ENCODE measurements around the gene VIM.
"Not testable (repeated sequence)": the region's sequence is repeated elsewhere in the genome, so short reads cannot be mapped to it uniquely, and the experiment has no call there.

VIM gene

GRCh38 chr10:17255512-17255911, 27.5 kb downstream of the VIM start:
- H3K27ac ChIP-seq (ENCODE audit: low read depth, low read length), result no peak overlapping the region

GRCh38 chr10:17256051-17256450, 28.0 kb downstream of the VIM start:
- H3K4me3 ChIP-seq (ENCODE audit: low read length), result no peak overlapping the region
- no peaks in the 10 kb centered on the region for H3K36me3 ChIP-seq (ENCODE audit: control insufficient read depth, insufficient read depth, low read length)
- no peak overlapping the region for H3K9ac ChIP-seq (ENCODE audit: low read length)
- no peak overlapping the region for H3K27ac ChIP-seq (ENCODE audit: low read depth, low read length)
- no peaks in the 10 kb centered on the region for H3K4me1 ChIP-seq (ENCODE audit: control insufficient read depth, insufficient read depth, low read length)
- H3K27me3 ChIP-seq (ENCODE audit: control insufficient read depth, insufficient read depth, low read length), result no peaks in the 10 kb centered on the region

More at GRCh38 chr10:17255512-17255911, 27.5 kb downstream of the VIM start:
- Histone ChIP-seq H3K36me3 (ENCODE audit: control insufficient read depth, insufficient read depth, low read length) (no peaks in the 10 kb centered on the region), H3K4me1 (ENCODE audit: control insufficient read depth, insufficient read depth, low read length) (no peaks in the 10 kb centered on the region), H3K27me3 (ENCODE audit: control insufficient read depth, insufficient read depth, low read length) (no peaks in the 10 kb centered on the region), H3K4me3 (ENCODE audit: low read length) (no peak overlapping the region), H3K9ac (ENCODE audit: low read length) (no peak overlapping the region)

GRCh38 chr10:17256627-17257026, 28.6 kb downstream of the VIM start:
- H3K27ac ChIP-seq (ENCODE audit: low read depth, low read length), result no peak overlapping the region
- no peak overlapping the region for H3K4me3 ChIP-seq (ENCODE audit: low read length)
- no peaks in the 10 kb centered on the region for H3K27me3 ChIP-seq (ENCODE audit: control insufficient read depth, insufficient read depth, low read length)
- H3K9ac ChIP-seq (ENCODE audit: low read length), result no peak overlapping the region
- H3K36me3 ChIP-seq (ENCODE audit: control insufficient read depth, insufficient read depth, low read length), result no peaks in the 10 kb centered on the region
- H3K4me1 ChIP-seq (ENCODE audit: control insufficient read depth, insufficient read depth, low read length), result no peaks in the 10 kb centered on the region

- Histone ChIP-seq H3K9ac (ENCODE audit: low read length) (no peak overlapping the region), H3K27me3 (ENCODE audit: control insufficient read depth, insufficient read depth, low read length) (no peaks in the 10 kb centered on the region), H3K36me3 (ENCODE audit: control insufficient read depth, insufficient read depth, low read length) (no peaks in the 10 kb centered on the region), H3K4me1 (ENCODE audit: control insufficient read depth, insufficient read depth, low read length) (no peaks in the 10 kb centered on the region), H3K4me3 (ENCODE audit: low read length) (no peak overlapping the region), H3K27ac (ENCODE audit: low read depth, low read length) (no peak overlapping the region)
Measured at GRCh38 chr10:17257466-17258321, 29.7 kb downstream of the VIM start.

- Histone ChIP-seq H3K9ac (ENCODE audit: low read length) (no peak overlapping the region), H3K4me3 (ENCODE audit: low read length) (no peak overlapping the region), H3K4me1 (ENCODE audit: control insufficient read depth, insufficient read depth, low read length) (no peaks in the 10 kb centered on the region), H3K36me3 (ENCODE audit: control insufficient read depth, insufficient read depth, low read length) (no peaks in the 10 kb centered on the region), H3K27me3 (ENCODE audit: control insufficient read depth, insufficient read depth, low read length) (no peaks in the 10 kb centered on the region), H3K27ac (ENCODE audit: low read depth, low read length) (no peak overlapping the region)
Measured at GRCh38 chr10:17262502-17262901, 34.5 kb downstream of the VIM start.

- Histone ChIP-seq H3K36me3 (ENCODE audit: control insufficient read depth, insufficient read depth, low read length) (no peaks in the 10 kb centered on the region), H3K27me3 (ENCODE audit: control insufficient read depth, insufficient read depth, low read length) (no peaks in the 10 kb centered on the region), H3K27ac (ENCODE audit: low read depth, low read length) (no peak overlapping the region), H3K4me1 (ENCODE audit: control insufficient read depth, insufficient read depth, low read length) (no peaks in the 10 kb centered on the region), H3K9ac (ENCODE audit: low read length) (no peak overlapping the region), H3K4me3 (ENCODE audit: low read length) (no peak overlapping the region)
Measured at GRCh38 chr10:17263580-17263979, 35.5 kb downstream of the VIM start.

GRCh38 chr10:17265468-17265867, 37.4 kb downstream of the VIM start:
- Histone ChIP-seq H3K9ac (ENCODE audit: low read length) (no peak overlapping the region), H3K4me3 (ENCODE audit: low read length) (no peak overlapping the region), H3K27ac (ENCODE audit: low read depth, low read length) (no peak overlapping the region), H3K27me3 (ENCODE audit: control insufficient read depth, insufficient read depth, low read length) (no peaks in the 10 kb centered on the region), H3K4me1 (ENCODE audit: control insufficient read depth, insufficient read depth, low read length) (no peaks in the 10 kb centered on the region), H3K36me3 (ENCODE audit: control insufficient read depth, insufficient read depth, low read length) (no peaks in the 10 kb centered on the region)

GRCh38 chr10:17266549-17266948, 38.5 kb downstream of the VIM start:
- not testable (repeated sequence) for H3K4me3 ChIP-seq (ENCODE audit: low read length); H3K4me1 ChIP-seq (ENCODE audit: control insufficient read depth, insufficient read depth, low read length); H3K27me3 ChIP-seq (ENCODE audit: control insufficient read depth, insufficient read depth, low read length); H3K36me3 ChIP-seq (ENCODE audit: control insufficient read depth, insufficient read depth, low read length); H3K9ac ChIP-seq (ENCODE audit: low read length); H3K27ac ChIP-seq (ENCODE audit: low read depth, low read length)

- H3K36me3 ChIP-seq (ENCODE audit: control insufficient read depth, insufficient read depth, low read length), result no peaks in the 10 kb centered on the region
- H3K4me3 ChIP-seq (ENCODE audit: low read length), result no peak overlapping the region
- no peaks in the 10 kb centered on the region for H3K27me3 ChIP-seq (ENCODE audit: control insufficient read depth, insufficient read depth, low read length)
- no peaks in the 10 kb centered on the region for H3K4me1 ChIP-seq (ENCODE audit: control insufficient read depth, insufficient read depth, low read length)
- no peak overlapping the region for H3K9ac ChIP-seq (ENCODE audit: low read length)
- H3K27ac ChIP-seq (ENCODE audit: low read depth, low read length), result no peak overlapping the region
Measured at GRCh38 chr10:17272648-17273047, 44.6 kb downstream of the VIM start.

GRCh38 chr10:17273403-17273802, 45.4 kb downstream of the VIM start:
- Histone ChIP-seq H3K4me3 (ENCODE audit: low read length) (no peak overlapping the region), H3K27me3 (ENCODE audit: control insufficient read depth, insufficient read depth, low read length) (no peaks in the 10 kb centered on the region), H3K27ac (ENCODE audit: low read depth, low read length) (no peak overlapping the region), H3K4me1 (ENCODE audit: control insufficient read depth, insufficient read depth, low read length) (no peaks in the 10 kb centered on the region), H3K9ac (ENCODE audit: low read length) (no peak overlapping the region), H3K36me3 (ENCODE audit: control insufficient read depth, insufficient read depth, low read length) (no peaks in the 10 kb centered on the region)

- H3K27ac ChIP-seq (ENCODE audit: low read depth, low read length), result no peak overlapping the region
- no peaks in the 10 kb centered on the region for H3K36me3 ChIP-seq (ENCODE audit: control insufficient read depth, insufficient read depth, low read length)
- H3K4me1 ChIP-seq (ENCODE audit: control insufficient read depth, insufficient read depth, low read length), result no peaks in the 10 kb centered on the region
- no peak overlapping the region for H3K4me3 ChIP-seq (ENCODE audit: low read length)
- H3K9ac ChIP-seq (ENCODE audit: low read length), result no peak overlapping the region
- H3K27me3 ChIP-seq (ENCODE audit: control insufficient read depth, insufficient read depth, low read length), result no peaks in the 10 kb centered on the region
Measured at GRCh38 chr10:17276756-17277424, 48.8 kb downstream of the VIM start.

- no peaks in the 10 kb centered on the region for H3K36me3 ChIP-seq (ENCODE audit: control insufficient read depth, insufficient read depth, low read length)
- no peak overlapping the region for H3K27ac ChIP-seq (ENCODE audit: low read depth, low read length)
- H3K9ac ChIP-seq (ENCODE audit: low read length), result no peak overlapping the region
- H3K27me3 ChIP-seq (ENCODE audit: control insufficient read depth, insufficient read depth, low read length), result no peaks in the 10 kb centered on the region
- H3K4me1 ChIP-seq (ENCODE audit: control insufficient read depth, insufficient read depth, low read length), result no peaks in the 10 kb centered on the region
- H3K4me3 ChIP-seq (ENCODE audit: low read length), result no peak overlapping the region
Measured at GRCh38 chr10:17278607-17279240, 50.7 kb downstream of the VIM start.
